Measurements from ENCODE around the gene FERMT2.

- TF ChIP-seq CTCF (IDR thresholded peaks at IDR 0.05), result no peak
- TF ChIP-seq POLR2A (IDR thresholded peaks at IDR 0.05), result no peak
Measured at GRCh38 chr14:52821805-52822250, 129.0 kb downstream of the FERMT2 start.
